ENCODE data around the gene SLC13A2.
"Not testable (repeated sequence)": the region's sequence is repeated elsewhere in the genome, so short reads cannot be mapped to it uniquely, and the experiment has no call there.

SLC13A2 gene

GRCh38 chr17:28473542-28473941 lies at the start of gene SLC13A2:
Gene SLC13A2 (plus strand): TSS chr17:28473644. CDS start chr17:28473713, 69 bp downstream.
- no peak for TF ChIP-seq POLR2A (IDR thresholded peaks at IDR 0.05; ENCODE audit: low read depth, low read length)
- no peak for FAIRE-seq
- DNase-seq (ENCODE audit: insufficient read length, low spot score) = no peak

GRCh38 chr17:28425206-28425605 lies 48.2 kb upstream of the SLC13A2 start:
- FAIRE-seq (no peak), DNase-seq (ENCODE audit: insufficient read length, low spot score) (no peak)
- TF ChIP-seq POLR2A (IDR thresholded peaks at IDR 0.05; ENCODE audit: low read depth, low read length) = no peak

GRCh38 chr17:28426081-28426519 lies 47.3 kb upstream of the SLC13A2 start:
- DNase-seq (ENCODE audit: insufficient read length, low spot score) (peak; percentile 29), FAIRE-seq (no peak)
- TF ChIP-seq POLR2A (IDR thresholded peaks at IDR 0.05; ENCODE audit: low read depth, low read length) = no peak

GRCh38 chr17:28427371-28427770 lies 46.1 kb upstream of the SLC13A2 start:
- DNase-seq (ENCODE audit: insufficient read length, low spot score) (no peak), FAIRE-seq (no peak)

GRCh38 chr17:28427982-28428381 lies 45.5 kb upstream of the SLC13A2 start:
- not testable (repeated sequence) for DNase-seq (ENCODE audit: insufficient read length, low spot score); FAIRE-seq

More at GRCh38 chr17:28427371-28427770, 46.1 kb upstream of the SLC13A2 start:
- no peak for TF ChIP-seq POLR2A (IDR thresholded peaks at IDR 0.05; ENCODE audit: low read depth, low read length)

GRCh38 chr17:28433721-28434120 lies 39.7 kb upstream of the SLC13A2 start:
- TF ChIP-seq POLR2A (IDR thresholded peaks at IDR 0.05; ENCODE audit: low read depth, low read length) = no peak
- DNase-seq (ENCODE audit: insufficient read length, low spot score) (no peak), FAIRE-seq (no peak)

GRCh38 chr17:28434326-28434725 lies 39.1 kb upstream of the SLC13A2 start:
- FAIRE-seq; DNase-seq (ENCODE audit: insufficient read length, low spot score): not testable (repeated sequence)

GRCh38 chr17:28443901-28444638 lies 29.4 kb upstream of the SLC13A2 start:
- FAIRE-seq = no peak
- no peak for TF ChIP-seq POLR2A (IDR thresholded peaks at IDR 0.05; ENCODE audit: low read depth, low read length)

GRCh38 chr17:28446716-28447395 lies 26.6 kb upstream of the SLC13A2 start:
- FAIRE-seq (no peak), DNase-seq (ENCODE audit: insufficient read length, low spot score) (no peak)
- TF ChIP-seq POLR2A (IDR thresholded peaks at IDR 0.05; ENCODE audit: low read depth, low read length) = no peak

More at GRCh38 chr17:28443901-28444638, 29.4 kb upstream of the SLC13A2 start:
- DNase-seq (ENCODE audit: insufficient read length, low spot score) = no peak

- DNase-seq (ENCODE audit: insufficient read length, low spot score) (no peak), FAIRE-seq (no peak)
- TF ChIP-seq POLR2A (IDR thresholded peaks at IDR 0.05; ENCODE audit: low read depth, low read length) = no peak
These were observed 26.1 kb upstream of the SLC13A2 start for GRCh38 chr17:28447396-28447760.

- no peak for DNase-seq (ENCODE audit: insufficient read length, low spot score)
- TF ChIP-seq POLR2A (IDR thresholded peaks at IDR 0.05; ENCODE audit: low read depth, low read length) = no peak
- no peak for FAIRE-seq
These were observed 23.6 kb upstream of the SLC13A2 start for GRCh38 chr17:28449859-28450258.

- FAIRE-seq (no peak), DNase-seq (ENCODE audit: insufficient read length, low spot score) (no peak)
- TF ChIP-seq POLR2A (IDR thresholded peaks at IDR 0.05; ENCODE audit: low read depth, low read length) = no peak
These were observed 15.6 kb upstream of the SLC13A2 start for GRCh38 chr17:28457890-28458289.

- DNase-seq (ENCODE audit: insufficient read length, low spot score); FAIRE-seq: not testable (repeated sequence)
These were observed 14.6 kb upstream of the SLC13A2 start for GRCh38 chr17:28458881-28459280.

GRCh38 chr17:28460901-28461300 lies 12.5 kb upstream of the SLC13A2 start:
- no peak for DNase-seq (ENCODE audit: insufficient read length, low spot score)
- TF ChIP-seq POLR2A (IDR thresholded peaks at IDR 0.05; ENCODE audit: low read depth, low read length) = no peak
- no peak for FAIRE-seq

- DNase-seq (ENCODE audit: insufficient read length, low spot score) (no peak), FAIRE-seq (no peak)
- TF ChIP-seq POLR2A (IDR thresholded peaks at IDR 0.05; ENCODE audit: low read depth, low read length) = no peak
These were observed 7.4 kb upstream of the SLC13A2 start for GRCh38 chr17:28466001-28466400.

All from H54 (cell line).